ENCODE measurements around the gene LRRC4C.

- TF ChIP-seq POLR2A (IDR thresholded peaks at IDR 0.05) (no peak), CTCF (IDR thresholded peaks at IDR 0.05) (no peak)
Measured at GRCh38 chr11:40291741-40292140, 1167.7 kb downstream of the LRRC4C start.
